ENCODE results near the gene BPIFB2.

The BPIFB2 gene

DNA sequence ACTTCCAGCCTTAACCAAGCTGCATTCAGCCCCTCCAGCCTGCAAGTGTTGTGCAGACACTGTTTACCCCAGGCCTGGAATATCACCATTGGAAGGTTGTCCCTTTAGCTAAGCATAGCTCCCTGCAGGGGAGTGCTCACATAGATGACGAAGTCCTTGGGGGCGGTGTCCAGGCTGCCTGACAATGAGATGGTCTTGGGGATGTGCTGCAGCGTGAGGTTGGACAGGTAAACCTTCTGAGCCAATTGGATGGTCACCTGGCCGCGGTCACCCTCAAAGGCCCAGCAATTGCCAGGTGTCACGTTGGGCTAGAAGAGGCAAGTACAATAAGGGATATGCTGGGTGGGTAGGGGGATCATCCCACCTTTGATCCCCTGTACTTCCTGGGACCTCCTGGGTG lies 21.9 kb upstream of the BPIFB2 start:
- DNase-seq = no peak

DNA sequence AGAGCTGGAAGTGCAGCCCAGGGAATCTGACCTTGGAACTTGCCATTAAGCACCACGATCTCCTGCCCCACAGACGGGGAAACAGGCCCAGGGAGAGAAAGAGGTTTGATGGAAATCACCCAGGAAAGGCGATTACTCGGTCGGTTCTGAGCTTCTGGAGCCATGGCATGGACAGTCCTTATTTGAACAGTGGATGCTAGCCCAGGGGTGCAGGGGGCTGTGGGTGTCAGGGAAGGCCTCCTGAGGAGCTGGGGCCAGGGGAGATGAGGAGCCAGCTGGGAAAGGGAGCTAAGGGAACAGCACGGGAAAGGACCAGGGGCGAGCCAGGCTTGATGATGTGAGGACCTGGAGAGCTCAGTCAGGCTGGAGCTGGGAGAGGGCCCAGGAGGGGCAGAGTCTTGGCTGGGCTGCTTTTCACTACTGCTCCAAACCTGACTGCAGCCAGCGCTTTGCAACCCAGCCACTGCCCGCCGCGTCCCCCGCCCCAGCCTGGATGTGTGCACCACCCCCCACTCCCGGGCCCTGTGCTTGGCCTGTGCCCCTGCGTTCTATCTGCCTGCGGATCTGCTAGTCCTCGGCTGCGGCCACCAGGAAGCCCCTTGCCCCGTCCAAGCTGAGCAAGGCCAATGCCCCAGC lies 21.1 kb upstream of the BPIFB2 start:
- DNase-seq = no peak

- DNase-seq = no peak
Observed at GRCh38 chr20:32987044-32987825, 20.3 kb upstream of the BPIFB2 start.

DNA sequence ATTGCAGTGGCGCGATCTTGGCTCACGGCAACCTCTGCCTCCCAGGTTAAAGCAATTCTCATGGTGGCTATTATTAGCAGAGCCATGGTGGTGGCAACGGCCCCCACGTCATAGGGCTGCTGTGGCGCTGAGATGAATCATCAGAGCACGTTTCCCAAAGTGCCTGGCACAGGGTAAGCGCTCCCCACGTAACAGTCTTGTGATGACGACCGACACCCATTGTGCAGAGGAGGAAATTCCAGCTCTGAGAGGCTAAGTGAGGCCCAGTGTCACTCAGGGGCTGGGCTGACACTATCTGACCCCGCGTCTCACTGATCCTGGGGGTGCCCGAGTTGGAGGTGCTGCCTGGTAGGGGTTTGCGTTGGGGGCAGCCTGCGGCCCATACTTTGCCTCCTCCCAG lies 19.5 kb upstream of the BPIFB2 start:
- no peak for DNase-seq

DNA sequence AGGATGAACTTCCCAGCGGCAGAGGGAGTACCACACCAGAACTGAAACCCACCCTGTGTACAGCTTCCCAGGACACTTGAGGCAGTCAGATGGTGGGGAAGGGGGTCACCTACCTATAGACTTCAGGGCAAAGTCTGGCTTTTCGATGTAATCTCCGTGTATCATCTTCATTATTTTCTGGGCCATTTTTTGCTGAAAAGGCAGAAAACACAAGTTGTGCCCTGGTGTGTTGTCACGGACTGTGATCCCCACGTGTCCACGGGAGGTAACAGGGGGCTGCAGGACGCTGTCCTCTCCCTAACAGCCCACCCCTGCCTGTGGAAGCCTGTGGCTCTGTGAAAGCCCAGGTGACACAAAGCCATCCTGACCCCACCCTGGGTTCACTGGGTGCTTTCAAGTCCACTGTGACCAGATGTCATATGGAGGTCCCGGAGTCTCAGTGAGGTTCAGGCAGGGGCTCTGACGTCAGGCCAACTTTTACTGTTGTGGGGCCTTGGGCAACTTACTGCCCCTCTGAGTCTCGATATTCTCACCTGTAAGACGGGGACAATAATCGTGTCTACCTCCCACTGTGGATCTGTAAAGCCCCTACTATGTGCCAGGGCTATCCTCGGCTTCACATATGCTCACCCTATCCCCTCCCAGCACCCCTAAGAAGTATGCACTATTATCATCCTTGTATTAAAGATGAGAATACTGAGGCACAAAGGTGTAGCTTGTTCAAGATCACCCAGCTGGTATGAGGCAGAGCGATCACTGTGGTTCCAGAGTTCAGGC lies 17.8 kb upstream of the BPIFB2 start:
- DNase-seq = no peak

DNA sequence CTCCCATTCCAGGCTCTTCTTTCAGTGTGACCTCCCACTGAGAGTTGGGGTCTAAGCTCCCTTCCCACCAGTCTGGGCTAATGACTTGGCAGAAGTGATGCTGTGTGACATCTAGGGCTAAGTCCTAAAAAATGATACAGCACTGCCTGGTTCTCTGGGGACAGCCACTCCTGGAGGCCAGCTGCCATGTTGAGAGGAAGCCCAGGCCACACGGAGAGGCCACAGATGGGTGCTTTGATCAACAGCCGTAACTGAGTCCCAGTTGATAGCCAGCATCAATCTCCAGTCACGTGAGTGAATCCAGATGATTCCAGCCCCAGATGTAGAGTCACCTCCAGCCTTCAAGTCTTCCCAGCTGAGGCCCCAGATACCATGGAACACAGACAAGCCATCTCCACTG lies 17.1 kb upstream of the BPIFB2 start:
- no peak for DNase-seq

- DNase-seq = no peak
Observed at GRCh38 chr20:32991383-32991782, 16.1 kb upstream of the BPIFB2 start.

DNA sequence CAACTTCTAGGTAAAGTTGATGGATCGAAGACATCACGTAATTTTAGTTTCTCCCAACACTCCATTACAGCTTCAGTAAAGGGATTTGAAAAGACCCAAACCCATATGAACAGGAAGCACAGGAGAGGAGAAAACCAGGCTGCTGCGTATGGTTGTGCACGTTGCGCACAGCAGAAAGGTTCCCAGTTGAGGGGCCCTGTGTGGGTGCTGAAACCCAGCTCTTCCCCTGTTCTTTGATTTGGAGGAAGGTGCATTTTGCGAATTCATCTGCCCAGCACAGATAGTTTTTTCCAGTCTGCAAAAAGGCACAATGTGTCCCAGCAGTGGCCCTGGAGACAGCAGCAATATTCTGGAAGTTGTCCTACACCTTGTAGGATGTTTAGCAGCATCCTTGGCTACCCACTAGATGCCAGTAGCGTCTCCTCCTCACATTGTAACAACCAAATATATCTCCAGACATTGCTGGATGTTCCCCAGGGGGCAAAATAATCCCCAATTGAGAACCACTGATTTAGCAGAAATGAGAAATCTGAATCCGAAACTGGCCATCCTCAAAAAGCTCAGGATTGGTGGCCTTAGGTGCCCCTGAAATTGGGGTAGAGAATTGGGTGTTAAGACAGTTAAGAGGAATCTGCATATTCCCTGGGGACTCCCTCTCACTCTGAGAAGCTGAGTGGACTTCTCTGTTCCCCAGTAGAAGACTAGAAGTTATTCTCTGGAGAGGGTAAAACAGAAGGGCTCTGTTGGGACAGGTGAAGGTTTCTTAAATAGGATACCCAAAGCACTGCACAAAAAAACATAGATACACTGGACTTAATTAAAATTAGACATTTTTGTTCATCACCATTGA lies 15.5 kb upstream of the BPIFB2 start:
- DNase-seq = no peak

GRCh38 chr20:32993496-32994050 lies 13.9 kb upstream of the BPIFB2 start:
- DNase-seq = no peak

DNA sequence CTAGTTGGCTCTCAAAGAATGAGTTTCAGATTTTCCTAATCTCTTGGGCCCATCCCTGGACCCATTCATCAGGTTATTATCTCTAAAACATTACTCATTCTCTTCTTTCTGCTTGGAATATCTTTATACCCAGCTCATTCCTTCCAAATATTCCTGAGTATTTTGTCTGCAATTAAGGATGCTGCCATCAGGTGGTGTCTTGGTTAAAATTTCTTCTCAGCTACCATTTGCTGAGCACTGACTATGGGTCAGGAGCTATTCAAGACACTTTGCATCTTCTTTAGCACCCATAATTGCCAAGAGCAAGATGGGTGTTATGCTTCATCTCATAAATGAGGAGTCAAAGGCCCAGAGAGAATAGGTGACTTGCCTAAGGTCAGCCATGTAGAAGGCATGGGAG lies 11.7 kb upstream of the BPIFB2 start:
- no peak for DNase-seq

- no peak for DNase-seq
Observed at GRCh38 chr20:32997431-32997830, 10.1 kb upstream of the BPIFB2 start.

GRCh38 chr20:32999603-33000250 lies 7.8 kb upstream of the BPIFB2 start:
- no peak for DNase-seq

GRCh38 chr20:33000802-33001466 lies 6.6 kb upstream of the BPIFB2 start:
- no peak for DNase-seq

GRCh38 chr20:33002087-33002808 lies 5.3 kb upstream of the BPIFB2 start:
- no peak for DNase-seq

DNA sequence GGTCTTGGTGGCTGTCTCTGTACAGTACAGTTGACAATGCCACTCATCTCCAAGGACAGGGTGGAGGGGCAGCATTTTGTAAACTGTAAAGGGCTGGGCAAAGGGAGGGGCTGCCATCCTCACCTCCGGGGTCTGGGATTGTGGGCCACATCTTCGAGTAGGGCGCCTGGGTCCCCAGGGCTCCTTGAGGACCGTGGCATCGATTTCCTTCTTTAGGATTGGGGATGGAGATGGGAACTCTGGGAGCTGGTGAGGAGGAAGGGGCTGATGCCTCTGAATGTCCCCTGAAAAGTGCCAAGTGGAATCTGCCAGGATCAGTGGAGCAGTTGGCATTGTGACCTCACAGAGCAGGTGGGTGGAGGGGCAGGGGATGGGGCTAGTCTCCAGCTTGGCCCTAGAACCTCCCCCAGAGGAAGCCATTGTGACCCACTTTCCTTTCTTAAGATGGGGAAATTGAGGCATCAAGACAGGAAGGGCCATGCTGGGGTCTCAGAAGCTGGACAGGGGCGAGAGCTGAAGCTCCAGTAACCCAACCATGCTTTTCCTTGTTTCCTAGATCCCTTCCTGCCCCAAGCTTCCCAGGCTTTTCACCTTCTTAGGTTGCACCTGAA lies 3.3 kb upstream of the BPIFB2 start, which contains the start of gene SUN5:
TSS of gene SUN5 (minus strand) at position 293 of the 611 bp plus-strand sequence. CDS start at position 200, 93 bp downstream.
- DNase-seq = no peak

DNA sequence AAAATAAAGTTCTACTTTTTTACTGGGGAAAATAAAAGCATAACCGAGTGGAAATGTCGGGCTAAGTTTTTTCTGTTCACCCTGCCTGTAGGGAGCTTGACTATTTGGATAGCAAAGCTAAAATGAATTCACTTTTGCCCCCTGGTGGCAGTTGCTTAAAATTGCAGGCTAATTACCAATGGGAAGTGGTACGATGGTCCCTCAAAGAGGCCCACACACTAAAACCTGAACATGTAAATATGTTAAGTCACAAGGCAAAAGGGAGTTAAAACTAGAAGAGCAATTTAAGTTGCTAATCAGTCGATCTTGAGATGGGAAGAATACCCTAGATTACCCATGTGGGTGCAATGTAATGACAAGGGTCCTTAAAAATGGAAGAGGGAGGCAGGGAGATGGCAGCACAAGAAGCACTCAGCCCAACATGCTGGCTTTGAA lies 2.4 kb upstream of the BPIFB2 start:
- DNase-seq = no peak

DNA sequence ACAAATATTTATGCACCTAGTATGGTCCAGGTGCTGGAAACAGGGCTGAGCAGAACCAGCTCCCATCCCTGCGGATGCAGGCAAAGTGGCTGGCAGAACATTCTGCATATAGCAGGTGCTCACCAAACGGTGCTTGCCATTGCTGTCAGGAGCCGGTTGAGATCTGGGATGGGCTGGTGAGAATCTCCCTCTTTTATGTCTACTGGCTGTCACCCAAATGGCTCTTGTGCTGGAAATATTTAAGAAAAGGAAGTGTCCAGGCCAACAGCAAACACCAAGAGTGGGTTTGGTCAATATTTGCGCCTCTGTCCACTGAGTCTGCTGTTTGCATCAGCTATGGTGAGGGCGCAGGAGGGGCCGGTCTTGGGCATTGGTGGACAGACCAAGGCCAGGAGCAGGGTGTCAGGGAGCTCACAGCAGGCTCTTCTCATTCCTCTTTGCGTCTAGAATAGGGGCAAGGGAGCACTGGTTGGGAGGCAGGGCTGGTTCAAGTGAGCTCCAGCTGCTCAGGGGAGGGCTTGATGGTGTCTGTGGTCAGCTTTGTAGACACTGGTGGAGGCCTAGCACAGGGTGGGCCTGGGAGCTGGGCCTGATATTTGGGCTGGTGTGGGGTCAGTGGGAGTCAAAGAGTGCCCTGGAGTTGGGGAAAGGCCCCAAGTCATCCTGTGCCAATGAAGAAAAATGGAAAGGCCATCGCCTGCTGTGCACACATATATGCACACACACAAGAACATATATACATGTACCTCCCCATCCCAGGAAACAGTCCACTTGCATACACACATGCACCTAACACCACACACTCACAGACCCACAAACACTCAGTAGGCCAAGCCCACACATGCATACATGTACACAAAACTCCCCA lies 1.4 kb upstream of the BPIFB2 start:
- DNase-seq = no peak

- no peak for DNase-seq
Observed at GRCh38 chr20:33006776-33007375, 628 bp upstream of the BPIFB2 start.

Measured in T-helper 9 cell (primary cell).